ENCODE data around the gene IL1RAPL1.

Gene IL1RAPL1

DNA sequence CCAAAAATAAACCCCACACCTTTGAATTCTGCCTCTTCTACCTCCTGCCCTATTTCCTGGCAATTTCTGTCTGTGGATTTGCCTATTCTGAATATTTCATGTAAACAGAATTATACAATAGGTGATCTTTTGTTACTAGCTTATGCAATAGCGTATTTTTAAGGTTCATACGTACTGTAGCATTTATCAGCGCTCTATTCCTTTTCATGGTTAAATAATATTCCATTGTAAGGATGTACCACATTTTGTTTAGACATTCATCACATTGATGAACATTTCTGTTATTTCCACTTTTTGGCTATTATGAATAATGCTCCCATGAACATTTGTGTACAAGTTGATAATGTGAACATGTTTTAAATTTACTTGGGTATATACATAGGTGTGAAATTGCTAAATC, 847.7 kb downstream of the IL1RAPL1 start:
- no peak for DNase-seq (ENCODE audit: low spot score)

DNA sequence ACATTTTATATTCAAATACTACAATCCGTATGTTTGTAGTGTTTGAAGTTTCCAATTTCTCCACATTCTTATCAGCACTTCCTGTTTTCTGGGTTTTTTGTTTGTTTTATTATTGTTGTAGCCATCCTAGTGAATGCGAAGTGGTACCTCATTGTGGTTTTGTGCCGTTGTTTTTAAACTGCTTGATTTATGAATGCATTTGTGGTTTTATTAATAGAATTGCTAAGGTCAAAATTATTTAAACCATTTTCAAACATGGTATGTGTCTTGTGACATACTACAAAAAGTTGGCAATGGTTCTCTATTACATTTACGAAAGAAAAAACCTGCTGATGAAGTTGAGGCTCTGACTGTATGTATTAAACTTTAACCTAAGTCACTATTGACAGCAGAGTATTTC, 848.1 kb downstream of the IL1RAPL1 start:
- DNase-seq (ENCODE audit: low spot score) = no peak

DNA sequence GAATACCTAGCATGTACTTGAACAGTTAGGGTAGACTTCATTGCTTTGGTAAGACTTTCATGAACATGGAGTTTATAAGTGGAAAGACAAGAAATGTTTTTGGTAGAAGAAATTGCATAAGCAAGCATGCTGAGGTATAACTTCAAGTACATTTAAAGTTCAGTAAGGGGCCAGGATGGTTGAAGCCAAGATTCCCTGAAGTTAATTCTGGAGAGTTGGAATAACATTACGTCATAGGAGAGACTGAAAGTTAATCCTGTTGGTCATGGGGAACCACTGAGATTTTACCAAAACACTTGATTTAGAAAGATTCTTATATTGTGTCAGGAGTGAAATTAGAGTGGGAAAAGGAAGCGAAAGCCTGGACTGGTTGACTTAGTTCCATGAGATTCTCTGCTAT, 860.6 kb downstream of the IL1RAPL1 start:
- DNase-seq (ENCODE audit: low spot score) = no peak

DNA sequence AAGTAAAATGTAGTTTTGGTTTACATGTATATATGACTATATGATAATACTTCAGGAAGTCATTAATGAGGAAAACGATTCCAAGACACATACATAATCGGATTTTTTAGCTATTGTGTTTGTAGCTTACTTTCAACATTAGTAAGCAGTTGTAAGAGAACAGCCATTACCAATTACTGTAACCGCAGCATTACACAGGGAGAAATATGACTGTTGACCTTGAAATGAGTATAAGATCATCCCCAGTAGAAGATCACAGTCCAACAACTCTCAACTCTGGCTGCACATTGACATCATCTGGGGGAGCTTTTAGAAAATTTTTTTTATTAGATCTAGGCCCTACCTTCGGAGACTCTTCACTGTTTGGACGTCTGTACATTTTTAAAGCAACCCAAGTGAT, 866.1 kb downstream of the IL1RAPL1 start:
- DNase-seq (ENCODE audit: low spot score) = no peak

DNA sequence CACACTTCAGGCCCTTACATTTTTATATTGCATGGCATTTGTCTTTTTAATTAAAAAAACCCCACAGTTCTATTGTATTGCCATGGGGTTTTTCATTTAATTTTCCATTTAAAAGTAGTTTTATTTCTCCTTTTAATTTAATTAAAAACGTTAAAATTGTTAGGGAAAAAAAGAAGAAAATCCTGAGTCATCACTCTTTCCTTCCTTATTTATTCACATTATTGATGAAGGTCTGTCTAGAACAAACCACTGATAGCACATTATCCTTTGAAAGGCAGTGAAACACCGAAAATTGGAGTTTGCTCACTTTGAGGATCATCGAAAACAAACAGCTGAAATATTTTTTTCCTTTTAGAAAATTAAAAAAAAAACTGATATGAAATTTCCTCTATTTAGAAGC, 868.5 kb downstream of the IL1RAPL1 start:
- no peak for DNase-seq (ENCODE audit: low spot score)

DNA sequence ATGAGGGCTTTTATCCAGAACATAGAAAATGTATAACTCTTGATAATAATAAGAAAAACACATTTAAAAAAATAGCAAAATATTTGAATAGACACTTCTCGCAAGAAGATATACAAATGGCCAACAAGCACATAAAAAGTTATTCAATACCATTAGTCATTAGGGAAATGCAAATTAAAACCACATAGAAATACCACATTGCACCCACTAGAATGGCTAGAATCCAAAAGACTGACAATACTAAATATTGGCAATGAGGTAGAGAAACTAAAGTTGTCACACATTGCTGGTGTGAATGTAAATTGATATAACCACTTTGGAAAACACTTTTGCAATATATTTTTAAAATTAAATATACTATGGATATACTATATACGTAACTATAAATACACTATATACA, 873.8 kb downstream of the IL1RAPL1 start:
- DNase-seq (ENCODE audit: low spot score) = no peak

DNA sequence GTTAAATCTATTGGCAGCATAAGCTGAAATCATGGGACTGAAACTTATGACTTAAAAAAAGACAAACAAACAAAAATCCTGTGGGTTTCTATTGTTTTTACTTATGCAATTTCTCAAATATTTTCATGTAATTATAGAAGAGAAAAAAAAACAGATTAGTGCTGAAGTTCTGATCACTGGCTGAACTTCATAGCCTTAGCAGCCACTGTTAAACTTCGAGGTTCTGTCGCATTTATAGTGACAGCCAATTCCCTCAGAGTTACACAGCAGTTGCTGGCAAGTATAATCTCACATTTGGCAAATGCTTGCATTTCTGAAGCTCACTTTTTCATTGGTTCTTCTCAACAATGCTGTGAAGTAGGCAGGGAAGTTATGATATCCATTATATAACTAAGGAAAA, 879.2 kb downstream of the IL1RAPL1 start:
- no peak for DNase-seq (ENCODE audit: low spot score)

DNA sequence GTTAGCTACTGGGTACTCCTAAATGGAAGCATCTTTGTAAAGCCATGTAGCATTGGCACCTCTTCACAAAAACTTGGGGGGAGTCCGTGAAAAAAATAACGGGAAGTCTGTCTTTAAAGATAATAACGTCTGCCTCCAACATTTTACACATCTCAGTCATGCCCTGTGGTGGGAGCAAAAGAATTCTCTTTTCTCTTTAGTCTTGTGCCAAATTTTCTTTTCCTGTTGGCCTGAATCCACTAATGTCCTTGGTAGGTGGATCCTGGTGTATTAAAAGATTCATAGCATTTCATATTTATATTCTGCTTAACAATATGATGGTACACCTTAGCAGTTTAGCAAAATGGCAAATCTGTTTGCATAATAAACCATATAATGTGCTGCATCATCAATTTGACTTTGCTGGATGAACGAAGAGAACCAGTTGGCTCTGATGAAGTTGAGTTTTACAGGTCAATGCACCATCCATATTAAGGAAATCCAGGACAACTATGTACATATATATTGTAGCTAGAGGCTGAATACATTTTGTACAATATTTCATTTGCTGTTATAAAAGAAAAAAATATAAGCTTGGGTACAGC, 881.8 kb downstream of the IL1RAPL1 start:
- no peak for DNase-seq (ENCODE audit: low spot score)

DNA sequence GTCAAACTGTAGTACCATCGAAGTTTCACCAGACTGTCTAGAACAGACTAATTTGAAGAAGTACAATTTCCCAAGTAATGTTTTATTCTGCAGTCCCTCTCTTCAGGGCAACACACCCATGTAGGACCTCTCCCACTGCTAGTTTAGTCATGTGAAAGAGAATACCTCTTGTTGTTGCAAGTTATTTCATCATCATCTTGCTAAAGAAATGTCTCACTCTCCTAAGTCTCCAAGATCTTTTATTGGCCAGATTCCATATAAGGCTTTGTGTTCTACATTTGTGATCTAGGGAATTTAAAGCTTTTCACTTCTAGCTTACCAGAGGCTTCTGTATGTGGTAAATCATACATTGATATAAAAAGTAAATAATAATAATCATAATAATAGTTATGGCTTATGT, 882.8 kb downstream of the IL1RAPL1 start:
- no peak for DNase-seq (ENCODE audit: low spot score)

DNA sequence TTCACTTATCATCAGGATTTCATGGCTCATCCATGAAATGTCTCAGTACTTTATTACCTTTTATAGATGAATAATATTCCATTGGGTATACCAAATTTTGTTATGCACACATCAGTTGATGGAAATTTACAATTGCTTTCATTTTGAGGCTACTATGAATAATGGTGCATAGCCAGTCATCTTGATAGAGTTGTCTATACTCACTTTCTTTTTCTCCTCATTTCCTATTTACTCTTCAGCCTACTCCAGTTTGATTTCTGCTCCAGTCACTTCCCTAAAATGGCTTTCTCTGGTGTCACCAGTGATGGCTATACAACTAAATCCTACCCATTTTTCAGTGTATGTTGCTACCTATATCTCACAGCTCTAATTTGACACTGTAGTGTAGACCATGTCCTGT, 884.6 kb downstream of the IL1RAPL1 start:
- DNase-seq (ENCODE audit: low spot score) = no peak

DNA sequence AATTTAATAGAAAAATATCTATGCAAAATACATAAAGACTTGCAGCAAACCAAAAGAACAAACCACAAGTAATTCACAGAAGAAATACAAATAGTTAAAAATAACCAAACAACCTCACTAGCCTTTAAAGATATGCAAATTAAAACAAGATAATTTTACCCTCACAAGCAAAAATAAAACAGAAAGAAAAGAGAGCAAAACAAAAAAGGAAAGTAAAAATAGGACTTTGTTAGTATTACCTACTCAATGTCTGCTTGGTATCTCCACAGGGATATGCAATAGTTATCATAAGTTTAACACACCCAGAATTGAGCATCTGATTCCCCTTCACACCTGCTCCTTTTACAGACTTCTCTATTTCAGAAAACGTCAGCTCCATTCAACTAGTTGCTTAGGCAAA, 890.6 kb downstream of the IL1RAPL1 start:
- DNase-seq (ENCODE audit: low spot score) = no peak

DNA sequence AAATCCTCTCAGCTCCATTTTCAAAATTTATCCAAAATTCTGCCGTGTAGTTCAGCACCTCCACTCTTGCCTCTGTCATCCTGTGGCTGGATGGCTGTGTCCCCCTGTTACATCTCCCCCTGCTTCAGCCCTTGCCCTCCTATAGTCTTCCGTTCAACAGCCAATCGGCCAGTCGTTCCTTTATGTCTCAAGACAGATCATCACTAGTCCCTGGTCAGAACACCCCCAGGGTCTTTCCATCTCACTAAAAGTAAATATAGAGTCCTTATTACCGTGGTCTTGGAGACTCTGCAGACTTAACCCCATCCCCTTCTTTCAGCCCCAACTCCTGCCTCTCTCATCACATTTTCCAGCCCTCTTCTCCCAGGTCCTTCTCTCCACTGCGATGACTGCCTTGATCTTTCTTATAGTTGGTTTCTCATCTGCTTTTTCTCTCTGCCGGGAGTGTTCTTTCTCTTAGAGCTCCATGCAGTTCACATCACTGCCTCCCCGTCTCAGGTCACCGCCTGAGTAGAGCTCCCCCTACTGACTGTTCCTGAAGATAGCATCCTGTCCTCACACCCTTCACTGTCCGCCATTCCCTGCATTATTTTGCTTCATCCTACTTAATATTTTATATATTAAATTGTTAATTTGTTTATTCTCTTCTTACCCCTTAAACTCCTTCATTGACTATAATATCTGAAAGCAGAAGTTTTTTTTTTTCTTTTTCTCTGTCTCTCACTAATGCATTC, 891.3 kb downstream of the IL1RAPL1 start:
- DNase-seq (ENCODE audit: low spot score) = peak; percentile 5

DNA sequence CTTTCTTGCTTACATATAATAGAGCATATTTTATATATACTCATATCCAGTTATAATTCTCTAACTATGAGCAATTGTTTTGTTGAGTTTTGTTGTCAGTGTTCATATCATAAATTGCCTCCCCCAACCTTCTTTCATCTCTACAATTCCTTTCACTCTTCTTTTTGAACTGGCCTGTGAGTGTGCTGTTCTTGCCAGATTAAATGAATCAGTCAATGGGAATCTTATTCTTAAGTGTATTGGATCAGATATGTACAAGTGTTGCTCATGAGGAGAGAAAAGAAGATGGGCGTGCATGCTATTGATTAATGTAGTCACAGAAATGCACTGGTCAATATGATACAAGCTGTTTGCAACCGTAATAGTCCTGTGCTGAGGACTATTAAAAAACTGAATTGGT, 900.0 kb downstream of the IL1RAPL1 start:
- no peak for DNase-seq (ENCODE audit: low spot score)

DNA sequence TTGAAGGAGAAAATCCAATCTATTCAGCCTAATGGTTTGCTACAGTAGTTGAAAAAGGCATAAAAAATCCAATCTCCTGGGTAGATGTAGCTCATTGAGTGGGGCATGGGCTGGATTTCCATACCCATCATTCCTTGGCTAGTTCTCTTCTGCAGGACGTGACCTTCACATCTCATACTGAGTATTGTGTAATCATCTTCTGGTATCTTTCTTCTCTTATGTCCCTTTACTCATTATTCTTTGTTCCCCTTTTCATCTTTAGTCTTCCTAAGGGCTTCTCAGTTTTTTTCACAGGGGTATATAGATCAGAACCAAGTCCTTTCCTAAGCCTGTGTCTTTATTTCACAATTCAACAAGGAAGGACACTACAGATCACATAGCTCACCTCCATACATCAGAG, 900.5 kb downstream of the IL1RAPL1 start:
- no peak for DNase-seq (ENCODE audit: low spot score)

DNA sequence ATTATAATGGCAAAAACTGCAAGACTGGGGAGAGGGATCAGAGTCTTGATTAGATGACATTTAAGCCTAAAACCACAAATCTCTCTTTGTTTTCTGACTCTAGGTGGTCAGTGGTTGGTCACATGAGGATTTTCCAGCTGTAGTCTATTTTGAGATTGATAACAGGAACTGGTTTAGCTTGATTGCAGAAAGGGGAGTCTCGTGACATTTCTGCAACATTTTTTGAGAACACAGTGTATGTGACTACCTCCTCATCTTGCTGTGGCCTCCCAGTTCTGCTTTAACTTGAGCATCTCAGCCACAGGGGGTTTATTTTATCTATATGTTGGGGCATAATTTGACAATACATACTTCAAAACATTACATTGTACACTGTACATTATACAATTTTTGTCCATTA, 901.7 kb downstream of the IL1RAPL1 start:
- DNase-seq (ENCODE audit: low spot score) = no peak

DNA sequence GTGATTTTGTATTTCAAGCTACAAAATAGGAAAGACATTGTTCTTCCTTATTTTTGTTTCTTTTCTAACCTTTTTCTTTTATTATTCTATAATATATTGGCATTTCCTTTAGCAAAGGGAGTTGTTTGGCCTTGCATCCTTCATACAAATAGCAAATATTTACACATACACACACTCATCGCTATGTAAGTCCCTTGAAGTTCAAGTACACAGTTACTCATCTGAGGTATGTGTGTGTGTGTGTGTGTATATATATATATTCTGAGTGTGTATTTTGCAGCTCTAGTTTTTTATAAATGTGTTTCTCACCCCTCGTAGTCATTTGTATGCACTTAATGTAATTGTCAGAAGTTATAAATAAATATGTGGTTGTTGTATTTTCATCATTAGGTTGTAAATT, 903.4 kb downstream of the IL1RAPL1 start:
- no peak for DNase-seq (ENCODE audit: low spot score)

DNA sequence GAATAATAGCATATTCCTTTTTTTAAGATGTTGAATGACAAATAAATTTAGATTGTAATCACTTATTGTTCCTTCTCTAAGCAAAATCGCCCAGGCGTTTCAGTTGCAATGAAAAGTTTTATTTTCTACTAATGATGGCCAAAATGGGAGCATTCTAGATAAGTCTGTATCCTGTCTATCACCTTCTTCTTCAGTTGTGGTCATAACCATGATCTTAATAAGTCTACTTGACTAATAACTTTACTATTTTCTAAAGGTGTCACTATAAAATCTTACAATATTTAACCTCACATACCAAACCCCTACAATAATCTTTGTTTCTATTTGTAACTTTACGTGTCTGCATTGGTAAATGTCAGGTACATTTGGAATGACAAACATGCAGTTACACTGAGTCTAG, 904.4 kb downstream of the IL1RAPL1 start:
- DNase-seq (ENCODE audit: low spot score) = no peak

DNA sequence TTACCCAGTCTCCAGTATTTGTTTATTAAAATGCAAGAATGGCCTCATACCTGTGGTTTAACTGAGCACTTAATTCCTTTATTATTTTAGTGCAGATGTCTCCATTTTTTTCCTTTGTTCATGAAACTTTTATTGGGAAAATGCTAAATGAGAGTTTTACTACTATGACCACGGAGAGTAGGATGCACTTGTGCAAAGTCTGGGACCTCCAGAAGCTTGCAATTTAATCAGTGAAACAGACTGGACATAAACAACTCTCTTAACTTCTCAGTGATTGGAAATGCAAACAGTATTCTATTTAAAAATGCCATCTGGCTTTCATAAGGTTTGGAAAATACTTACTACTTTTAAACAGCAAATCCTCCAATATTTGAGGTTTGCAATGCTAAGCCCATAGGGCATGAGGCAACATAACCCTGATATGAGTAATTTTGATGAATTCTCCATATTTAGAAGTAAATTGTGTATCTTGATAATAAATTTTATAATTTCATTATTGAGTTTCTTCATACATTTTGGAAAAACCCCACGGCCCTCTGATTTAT, 909.5 kb downstream of the IL1RAPL1 start:
- DNase-seq (ENCODE audit: low spot score) = no peak

DNA sequence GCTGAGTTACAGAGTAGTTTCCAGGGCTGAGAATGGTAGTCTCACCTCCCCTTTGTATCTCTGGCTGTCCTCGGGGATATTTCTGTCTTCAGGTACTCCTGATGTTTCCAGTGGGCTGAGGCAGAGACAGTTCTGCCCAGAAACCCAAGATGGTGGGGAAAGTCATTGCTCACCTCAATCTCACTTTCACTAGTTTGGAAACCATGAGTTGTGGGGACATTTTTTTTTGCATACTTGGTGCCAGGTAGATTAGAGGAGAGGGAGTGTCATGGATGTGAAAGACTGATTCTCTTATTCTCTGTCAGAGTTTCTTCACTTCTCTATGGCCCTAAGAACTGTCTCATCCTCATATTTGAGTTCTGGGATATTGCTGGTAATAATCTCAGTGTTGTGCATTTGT, 919.5 kb downstream of the IL1RAPL1 start:
- DNase-seq (ENCODE audit: low spot score) = no peak

DNA sequence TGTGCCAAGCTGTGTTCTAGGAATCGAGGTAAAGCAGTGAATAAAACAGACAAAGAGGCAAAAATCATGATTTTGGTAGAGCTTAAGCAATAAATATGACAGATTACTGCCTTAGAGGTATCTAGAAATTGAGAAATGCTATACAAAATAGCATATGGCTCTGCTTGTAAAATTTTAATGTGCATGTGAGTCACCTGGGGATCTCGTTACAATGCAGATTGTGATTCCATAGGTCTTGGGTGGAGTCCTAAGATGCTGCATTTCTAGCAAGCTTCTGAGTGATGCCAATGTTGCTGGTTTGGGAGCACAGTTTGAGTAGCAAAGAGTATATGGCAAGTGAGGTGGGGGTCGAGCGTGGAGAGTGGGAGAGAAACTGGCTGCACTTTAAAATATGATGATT, 930.9 kb downstream of the IL1RAPL1 start:
- no peak for DNase-seq (ENCODE audit: low spot score)

DNA sequence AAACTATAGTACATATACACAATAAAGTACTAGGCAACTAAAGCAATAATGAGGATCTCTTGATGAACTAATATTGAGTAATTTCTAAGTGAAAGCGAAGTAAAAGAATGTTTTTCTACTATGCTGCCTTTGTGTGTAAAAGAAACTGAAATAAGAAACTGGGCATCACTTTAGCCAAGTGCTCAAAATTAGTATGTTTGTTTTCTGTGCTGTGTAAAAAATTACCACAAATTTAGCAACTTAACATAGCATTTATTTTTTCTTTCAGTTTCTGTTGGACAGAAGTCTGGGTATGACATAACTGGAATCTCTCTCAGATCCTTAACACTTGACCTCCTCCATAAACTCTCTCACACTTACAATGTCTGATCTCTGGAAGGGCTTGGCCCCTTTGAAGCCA, 941.0 kb downstream of the IL1RAPL1 start:
- DNase-seq (ENCODE audit: low spot score) = no peak

DNA sequence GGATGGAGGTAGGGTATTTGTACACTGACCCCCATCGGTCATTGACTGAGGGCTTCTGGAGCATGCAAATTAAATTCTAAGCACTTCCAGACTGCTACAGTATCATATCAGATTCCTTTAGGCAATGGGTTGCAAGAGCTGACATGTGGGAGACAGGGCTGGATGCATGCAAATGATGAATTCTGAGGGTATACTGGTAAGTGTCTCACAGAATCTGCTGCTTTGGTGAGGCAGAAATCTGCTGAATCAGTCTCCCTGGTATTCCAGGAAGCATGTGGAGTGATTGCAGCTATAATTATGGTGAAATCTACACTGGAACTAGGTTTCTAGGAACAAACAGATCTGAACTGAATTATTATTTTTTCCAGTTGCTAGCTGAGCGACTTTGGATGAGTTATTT, 943.3 kb downstream of the IL1RAPL1 start:
- DNase-seq (ENCODE audit: low spot score) = no peak

DNA sequence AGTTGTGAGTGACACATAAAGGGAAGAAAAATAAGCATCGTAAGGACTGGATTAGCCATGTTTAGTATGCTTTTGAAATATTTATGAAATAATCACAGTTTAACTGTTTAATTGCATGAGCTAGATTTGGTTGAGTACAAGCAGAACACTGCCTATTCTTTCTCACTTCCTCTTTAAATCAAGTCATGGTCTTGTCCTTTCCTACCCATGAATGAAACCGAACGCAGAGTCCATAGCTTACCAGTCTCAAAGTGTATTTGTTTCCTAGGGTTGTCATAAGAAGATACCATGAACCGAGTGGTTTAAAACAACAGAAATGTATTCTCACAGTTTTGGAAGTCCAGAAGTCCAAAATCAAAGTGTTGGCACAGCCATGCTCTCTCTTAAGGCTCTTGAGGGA, 944.1 kb downstream of the IL1RAPL1 start:
- DNase-seq (ENCODE audit: low spot score) = no peak

All from pons (tissue), 1 donor.